ENCODE data around the gene SORCS2.

SORCS2 gene

GRCh38 chr4:7255996-7256395 is 63.7 kb downstream of the SORCS2 start:
- CTCF ChIA-PET = no interaction called here
- POLR2A ChIA-PET = no interaction called here
- no peak for TF ChIP-seq ZNF384 (IDR thresholded peaks at IDR 0.05)
- no peak for TF ChIP-seq L3MBTL2 (conservative IDR thresholded peaks at IDR 0.05)
- no peak for TF ChIP-seq ARNT (IDR thresholded peaks at IDR 0.05)
- no peak for TF ChIP-seq NFRKB (IDR thresholded peaks at IDR 0.05)
- no peak for TF ChIP-seq TARDBP (IDR thresholded peaks at IDR 0.05)
- TF ChIP-seq SUZ12 (IDR thresholded peaks at IDR 0.05) = no peak
- TF ChIP-seq, protein P1, sequence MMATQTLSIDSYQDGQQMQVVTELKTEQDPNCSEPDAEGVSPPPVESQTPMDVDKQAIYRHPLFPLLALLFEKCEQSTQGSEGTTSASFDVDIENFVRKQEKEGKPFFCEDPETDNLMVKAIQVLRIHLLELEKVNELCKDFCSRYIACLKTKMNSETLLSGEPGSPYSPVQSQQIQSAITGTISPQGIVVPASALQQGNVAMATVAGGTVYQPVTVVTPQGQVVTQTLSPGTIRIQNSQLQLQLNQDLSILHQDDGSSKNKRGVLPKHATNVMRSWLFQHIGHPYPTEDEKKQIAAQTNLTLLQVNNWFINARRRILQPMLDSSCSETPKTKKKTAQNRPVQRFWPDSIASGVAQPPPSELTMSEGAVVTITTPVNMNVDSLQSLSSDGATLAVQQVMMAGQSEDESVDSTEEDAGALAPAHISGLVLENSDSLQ (IDR thresholded peaks at IDR 0.05) = no peak
- TF ChIP-seq ELF4 (IDR thresholded peaks at IDR 0.05) = no peak
- no peak for TF ChIP-seq SP1 (IDR thresholded peaks at IDR 0.05)
- no peak for TF ChIP-seq FOXM1 (IDR thresholded peaks at IDR 0.05; ENCODE audit: borderline replicate concordance)
- TF ChIP-seq FOXA1 (IDR thresholded peaks at IDR 0.05) = no peak
- TF ChIP-seq HDGF (IDR thresholded peaks at IDR 0.05; ENCODE audit: borderline replicate concordance) = no peak
- no peak for DNase-seq (ENCODE audit: extremely low spot score)

GRCh38 chr4:7256984-7257810 is 64.9 kb downstream of the SORCS2 start:
- ChIA-PET POLR2A (no interaction called here), CTCF (interaction anchor here (0.5 kb wide), 1 partner anchor 574 kb away, joined by 3 read pairs; no protein-coding TSS in a partner anchor)
- no peak for DNase-seq (ENCODE audit: extremely low spot score)
- TF ChIP-seq FOXM1 (IDR thresholded peaks at IDR 0.05; ENCODE audit: borderline replicate concordance) = no peak
- no peak for TF ChIP-seq SUZ12 (IDR thresholded peaks at IDR 0.05)
- no peak for TF ChIP-seq BHLHE40 (IDR thresholded peaks at IDR 0.05; ENCODE audit: borderline replicate concordance)
- TF ChIP-seq, protein P1 (IDR thresholded peaks at IDR 0.05) = no peak
- no peak for TF ChIP-seq ELF4 (IDR thresholded peaks at IDR 0.05)
- no peak for TF ChIP-seq LEF1 (IDR thresholded peaks at IDR 0.05; ENCODE audit: borderline replicate concordance)
- TF ChIP-seq FOXA1 (IDR thresholded peaks at IDR 0.05) = no peak
- TF ChIP-seq ZNF384 (IDR thresholded peaks at IDR 0.05) = no peak
- no peak for TF ChIP-seq SP1 (IDR thresholded peaks at IDR 0.05)
- TF ChIP-seq CTBP1 (IDR thresholded peaks at IDR 0.05; ENCODE audit: borderline replicate concordance) = no peak
- no peak for TF ChIP-seq TARDBP (IDR thresholded peaks at IDR 0.05)
- no peak for TF ChIP-seq L3MBTL2 (conservative IDR thresholded peaks at IDR 0.05)
- no peak for TF ChIP-seq HDGF (IDR thresholded peaks at IDR 0.05; ENCODE audit: borderline replicate concordance)
- no peak for TF ChIP-seq FOXK2 (IDR thresholded peaks at IDR 0.05)

DNA sequence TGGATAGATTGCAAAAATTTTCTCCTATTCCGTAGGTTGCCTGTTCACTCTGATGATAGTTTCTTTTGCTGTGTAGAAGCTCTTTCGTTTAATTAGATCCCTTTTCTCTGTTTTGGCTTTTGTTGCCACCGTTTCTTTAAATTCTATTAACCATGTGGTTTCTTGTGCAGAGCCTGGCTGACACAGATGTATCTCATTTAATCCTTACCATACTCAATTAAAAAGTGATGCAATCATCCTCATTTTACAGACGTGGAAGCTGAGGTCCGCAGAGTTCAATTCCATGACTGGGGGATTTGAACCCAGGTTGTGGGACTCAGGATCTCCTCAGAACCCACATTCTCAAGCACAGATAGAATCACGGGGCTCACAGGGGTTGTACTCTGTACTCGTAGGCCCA is 66.7 kb downstream of the SORCS2 start:
- no peak for TF ChIP-seq ZNF384 (IDR thresholded peaks at IDR 0.05)
- TF ChIP-seq SUZ12 (IDR thresholded peaks at IDR 0.05) = no peak
- no peak for TF ChIP-seq LEF1 (IDR thresholded peaks at IDR 0.05; ENCODE audit: borderline replicate concordance)
- TF ChIP-seq FOXK2 (IDR thresholded peaks at IDR 0.05) = no peak
- TF ChIP-seq SP1 (IDR thresholded peaks at IDR 0.05) = no peak
- no peak for TF ChIP-seq TARDBP (IDR thresholded peaks at IDR 0.05)
- TF ChIP-seq CTBP1 (IDR thresholded peaks at IDR 0.05; ENCODE audit: borderline replicate concordance) = no peak
- no peak for DNase-seq (ENCODE audit: extremely low spot score)
- ChIA-PET POLR2A (no interaction called here), CTCF (no interaction called here)

- POLR2A ChIA-PET = no interaction called here
- no peak for TF ChIP-seq BHLHE40 (IDR thresholded peaks at IDR 0.05; ENCODE audit: borderline replicate concordance)
- TF ChIP-seq, protein P1 (IDR thresholded peaks at IDR 0.05) = no peak
- TF ChIP-seq HDGF (IDR thresholded peaks at IDR 0.05; ENCODE audit: borderline replicate concordance) = no peak
- TF ChIP-seq ELF4 (IDR thresholded peaks at IDR 0.05) = no peak
- TF ChIP-seq ZNF384 (IDR thresholded peaks at IDR 0.05) = no peak
- TF ChIP-seq FOXA1 (IDR thresholded peaks at IDR 0.05) = no peak
- TF ChIP-seq FOXK2 (IDR thresholded peaks at IDR 0.05) = no peak
- no peak for TF ChIP-seq L3MBTL2 (conservative IDR thresholded peaks at IDR 0.05)
- no peak for TF ChIP-seq CTBP1 (IDR thresholded peaks at IDR 0.05; ENCODE audit: borderline replicate concordance)
- TF ChIP-seq LEF1 (IDR thresholded peaks at IDR 0.05; ENCODE audit: borderline replicate concordance) = no peak
- no peak for TF ChIP-seq FOXM1 (IDR thresholded peaks at IDR 0.05; ENCODE audit: borderline replicate concordance)
- no peak for TF ChIP-seq NFRKB (IDR thresholded peaks at IDR 0.05)
- no peak for TF ChIP-seq ARNT (IDR thresholded peaks at IDR 0.05)
- no peak for TF ChIP-seq SUZ12 (IDR thresholded peaks at IDR 0.05)
- no peak for TF ChIP-seq TARDBP (IDR thresholded peaks at IDR 0.05)
- no peak for TF ChIP-seq SP1 (IDR thresholded peaks at IDR 0.05)
- CTCF ChIA-PET = no interaction called here
- DNase-seq (ENCODE audit: extremely low spot score) = no peak
Measured at GRCh38 chr4:7260569-7260968, 68.2 kb downstream of the SORCS2 start.

GRCh38 chr4:7261087-7261486 is 68.7 kb downstream of the SORCS2 start:
- no peak for TF ChIP-seq TARDBP (IDR thresholded peaks at IDR 0.05)
- POLR2A ChIA-PET = no interaction called here
- no peak for DNase-seq (ENCODE audit: extremely low spot score)
- CTCF ChIA-PET = no interaction called here

GRCh38 chr4:7261536-7261935 is 69.2 kb downstream of the SORCS2 start:
- no peak for DNase-seq (ENCODE audit: extremely low spot score)

More at GRCh38 chr4:7261536-7261935, 69.2 kb downstream of the SORCS2 start:
- ChIA-PET POLR2A (no interaction called here), CTCF (no interaction called here)
- TF ChIP-seq L3MBTL2 (conservative IDR thresholded peaks at IDR 0.05) = no peak
- TF ChIP-seq CTBP1 (IDR thresholded peaks at IDR 0.05; ENCODE audit: borderline replicate concordance) = no peak
- TF ChIP-seq HDGF (IDR thresholded peaks at IDR 0.05; ENCODE audit: borderline replicate concordance) = no peak
- no peak for TF ChIP-seq FOXK2 (IDR thresholded peaks at IDR 0.05)
- no peak for TF ChIP-seq ELF4 (IDR thresholded peaks at IDR 0.05)
- TF ChIP-seq FOXM1 (IDR thresholded peaks at IDR 0.05; ENCODE audit: borderline replicate concordance) = no peak
- no peak for TF ChIP-seq SUZ12 (IDR thresholded peaks at IDR 0.05)
- no peak for TF ChIP-seq NFRKB (IDR thresholded peaks at IDR 0.05)
